K562 (cell line): ENCODE data around the gene CFAP20DC. TPM values are rescaled to one million over a fixed set of nuclear protein-coding genes. Genes with fewer than 3 reads are reported as not detected.

Experiments used
- ATAC-seq: fragments of 200-7000 bp; cut with Tn5 transposase; 3 replicates; pipeline ENCODE4 v1.9.1; 2020; ENCODE audit warnings: moderate library complexity
- BruUV-seq: library from RNA; stranded (reverse); fragments of 400-500 nt; replicated peaks from 2 replicates; lab custom pipeline; 2021; lab: Mats Ljungman, UMichigan
- CTCF ChIA-PET: fragments of 300-600 bp; formaldehyde crosslinking; extraction: SDS; loops from one replicate; lab custom pipeline; 2021; ENCODE audit warnings: low intra/inter-chr PET ratio; lab: Yijun Ruan, JAX
- POLR2A ChIA-PET: fragments of 300-600, 350-650 bp; sonication (Branson Sonifier 250); formaldehyde crosslinking; extraction: SDS; loops from one replicate; lab custom pipeline; 2021; ENCODE audit warnings: antibody characterized with exemption, inconsistent platforms; lab: Yijun Ruan, JAX
- DNase-seq, 4 experiments: peaks; one replicate each; pipeline versions ENCODE4 v3.0.0 to v3.0.0-alpha.2; 2011 to 2018; ENCODE audit warnings: low spot score in 3 of 4, mixed read lengths in 3 of 4; ENCODE audit errors: extremely low read depth in 1 of 4
- FAIRE-seq: peaks from 2 replicates; lab custom pipeline; 2011; peaks lifted over from hg19 to GRCh38; lab: Jason Lieb, UNC
- H2AFZ ChIP-seq: 2 replicates; pipeline ENCODE4 v1.6.0; 2011; ENCODE audit warnings: low read depth, low read length, control low read depth, inconsistent platforms
- H3K27ac ChIP-seq: fragments of 200-600 bp; 3 replicates; pipeline ENCODE4 v1.8.0; 2011; ENCODE audit warnings: low read depth, mild to moderate bottlenecking, control low read depth, inconsistent platforms, low read length, moderate library complexity, mixed read lengths; ENCODE audit errors: extremely low read depth
- H3K27me3 ChIP-seq, 2 experiments: fragments of 300-600 bp in 1 of 2; 2 replicates in 1 of 2; 3 replicates in 1 of 2; pipeline versions ENCODE4 v1.6.0 to v1.8.0; 2011; ENCODE audit warnings: inconsistent platforms in 2 of 2, low read length in 2 of 2, mild to moderate bottlenecking in 1 of 2, mixed read lengths in 1 of 2, moderate library complexity in 1 of 2; ENCODE audit not compliant: control insufficient read depth in 2 of 2, insufficient read depth in 2 of 2
- H3K36me3 ChIP-seq: fragments of 300-600 bp; 3 replicates; pipeline ENCODE4 v1.8.0; 2011; ENCODE audit warnings: mild to moderate bottlenecking, low read length, inconsistent platforms; ENCODE audit not compliant: control insufficient read depth, insufficient read depth
- H3K4me1 ChIP-seq, 2 experiments: fragments of 200-600 bp in 1 of 2; replicated peaks in 1 of 2; 2 replicates in 1 of 2; 3 replicates in 1 of 2; pipeline versions ENCODE4 v1.5.1 to v1.8.0; 2011; ENCODE audit warnings: inconsistent platforms in 2 of 2, low read length in 2 of 2, mild to moderate bottlenecking in 1 of 2, mixed read lengths in 1 of 2, moderate library complexity in 1 of 2; ENCODE audit not compliant: control insufficient read depth in 2 of 2, insufficient read depth in 2 of 2
- H3K4me2 ChIP-seq: 2 replicates; pipeline ENCODE4 v1.6.1; 2011; ENCODE audit warnings: low read length, control low read depth, inconsistent platforms, mixed read lengths; ENCODE audit not compliant: insufficient read depth
- H3K4me3 ChIP-seq: fragments of 200-600 bp; sonication (generic), shearing (Covaris generic); 2 replicates; pipeline ENCODE4 v1.5.1; 2016; ENCODE audit warnings: control low read depth, inconsistent platforms
- H3K79me2 ChIP-seq: fragments of 200-600 bp; 3 replicates; pipeline ENCODE4 v1.8.0; 2011; ENCODE audit warnings: low read length, inconsistent platforms; ENCODE audit not compliant: control insufficient read depth, insufficient read depth
- H3K9ac ChIP-seq, 2 experiments: 2 replicates each; pipeline versions ENCODE4 v1.6.0 to v1.6.1; 2011; ENCODE audit warnings: low read depth in 2 of 2, low read length in 2 of 2, control low read depth in 1 of 2, inconsistent platforms in 1 of 2, mild to moderate bottlenecking in 1 of 2, mixed read lengths in 1 of 2; ENCODE audit not compliant: insufficient read depth in 1 of 2
- H3K9me1 ChIP-seq: one replicate; pipeline ENCODE4 v1.6.0; 2011; ENCODE audit warnings: inconsistent platforms, mild to moderate bottlenecking, low read length, moderate library complexity; ENCODE audit not compliant: control insufficient read depth, insufficient read depth
- H3K9me3 ChIP-seq: replicated peaks from 2 replicates; pipeline ENCODE4 v1.5.1; 2011; ENCODE audit warnings: low read depth, low read length, inconsistent platforms; ENCODE audit not compliant: control insufficient read depth, insufficient read depth
- H4K20me1 ChIP-seq: replicated peaks from 2 replicates; pipeline ENCODE4 v1.6.1; 2011; ENCODE audit warnings: low read length, inconsistent platforms, mixed read lengths; ENCODE audit not compliant: control insufficient read depth, insufficient read depth
- KDM1A ChIP-seq, 2 experiments: fragments of 450-650 bp; IDR thresholded peaks; 2 replicates each; pipeline ENCODE4 v1.6.1; 2016; ENCODE audit warnings: mild to moderate bottlenecking in 2 of 2
- MEIS2 ChIP-seq: fragments of 450-650 bp; IDR thresholded peaks from 2 replicates; pipeline ENCODE4 v1.6.1; 2014; ENCODE audit warnings: mild to moderate bottlenecking; ENCODE audit not compliant: partially characterized antibody
- PBX2 ChIP-seq, 2 experiments: IDR thresholded peaks in 1 of 2; conservative IDR thresholded peaks in 1 of 2; 2 replicates each; pipeline ENCODE4 v1.6.1; 2016; ENCODE audit warnings: low read depth in 2 of 2, mild to moderate bottlenecking in 1 of 2, missing compliant biosample characterization in 1 of 2, missing genetic modification characterization in 1 of 2, moderate library complexity in 1 of 2
- SIN3B ChIP-seq: fragments of 450-650 bp; IDR thresholded peaks from 2 replicates; pipeline ENCODE4 v1.6.1; 2017; ENCODE audit warnings: low read depth, mild to moderate bottlenecking, moderate library complexity
- TFAP4 ChIP-seq: sonication (generic); formaldehyde crosslinking; IDR thresholded peaks from 2 replicates; pipeline ENCODE4 v1.8.0; 2022; ENCODE audit warnings: missing genetic modification reagents, mild to moderate bottlenecking, moderate library complexity, borderline replicate concordance
- VEZF1 ChIP-seq: fragments of 200-800 bp; sonication (Bioruptor generic); IDR thresholded peaks from 2 replicates; pipeline ENCODE4 v1.6.1; 2017; ENCODE audit warnings: missing genetic modification characterization, missing compliant biosample characterization
- ZNF212 ChIP-seq: fragments of 450-650 bp; formaldehyde crosslinking; IDR thresholded peaks from 2 replicates; pipeline ENCODE4 v1.4.0; 2020; ENCODE audit warnings: mild to moderate bottlenecking
- WGBS: fragments of 100-300 bp; shearing (Covaris generic); methylation state at CpG from one replicate; pipeline ENCODE4 v1.1.6; 2016; ENCODE audit warnings: low coverage, mixed read lengths; ENCODE audit not compliant: insufficient coverage; ENCODE audit errors: missing lambda C conversion rate; 5-methylcytosine and 5-hydroxymethylcytosine counted together
- in situ Hi-C: fragments of 300-500 bp; cut with MboI; formaldehyde crosslinking; loops from 4 replicates; pipeline ENCODE4 v1.15.0; 2018; ENCODE audit warnings: inconsistent platforms, mixed read lengths
- intact Hi-C: fragments of 100-400 bp; cut with micrococcal nuclease; formaldehyde crosslinking; loops from 2 replicates; pipeline ENCODE4 v1.14.2; 2022
- polyA plus RNA-seq, 8 experiments: library from polyadenylated mRNA; depleted of rRNA in 4 of 8; stranded (reverse) in 5 of 8; unstranded in 3 of 8; fragments of >200 nt; fragmentation: Nextera tagmentation in 2 of 8; fragmentation: Illumina TruSeq in 1 of 8; extraction: Ambion mirVana in 2 of 8; extraction: Trizol in 1 of 8; gene quantifications; 2 replicates each; pipeline versions ENCODE4 v1.2.1 to v1.2.3, GENCODE V29; 2011 to 2014; ENCODE audit warnings: inconsistent platforms in 1 of 8, missing spikeins in 1 of 8
- total RNA-seq, 7 experiments: library from RNA; depleted of rRNA in 6 of 7; stranded (reverse); fragments of >200 nt in 6 of 7; fragmentation: Illumina TruSeq in 2 of 7; extraction: Trizol in 2 of 7; gene quantifications; 2 replicates each; pipeline versions ENCODE4 v1.2.1 to v1.2.3, GENCODE V29; 2011 to 2021; ENCODE audit warnings: low replicate concordance in 1 of 7

Gene CFAP20DC
- total and polyA plus RNA-seq, 9 of the 15 experiments (the other 6 are each of a cell fraction or from before 2014, with no cell fraction given): 1.6 to 5.9 (median 4.6) TPM

- H3K9me3 ChIP-seq: no peaks in the 10 kb centered on the region
- in situ Hi-C loops: no loop called here
- DNase-seq (no peak), FAIRE-seq (no peak), ATAC-seq (no peak)
- H3K27ac ChIP-seq: no peak overlapping the region
- ChIA-PET POLR2A (no interaction called here), CTCF (no interaction called here)
- no peaks in the 10 kb centered on the region for H4K20me1 ChIP-seq
- no peaks in the 10 kb centered on the region for H3K79me2 ChIP-seq
- intact Hi-C loops: no loop called here
- BruUV-seq: no TSS peak
- H3K4me2 ChIP-seq: no peak overlapping the region
- no peaks in the 10 kb centered on the region for H3K4me1 ChIP-seq
- H3K36me3 ChIP-seq: 0 out of 3 replicates have a peak, but pooled peaks cover 4% of the 10 kb centered on the region
- TF ChIP-seq MEIS2 (peak; percentile 84), VEZF1 (CRISPR knock-in tag) (peak; percentile 15; the same call in 1 of the 2 replicates), PBX2 (CRISPR knock-in tag; IDR thresholded peaks at IDR 0.05; ENCODE audit: low read depth) (no peak), PBX2 (tag; conservative IDR thresholded peaks at IDR 0.05; ENCODE audit: low read depth) (peak; percentile 79), SIN3B (no peak), ZNF212 (CRISPR knock-in tag) (no peak), KDM1A (IDR thresholded peaks at IDR 0.05) (peak in 1 of 2 experiments; percentile 16; a peak in 1 of 4 replicates), TFAP4 (peak; percentile 19; the same call in 1 of the 2 replicates)
- H3K9me1 ChIP-seq: no peaks in the 10 kb centered on the region
- no peak overlapping the region for H3K4me3 ChIP-seq
- H3K9ac ChIP-seq: no peak overlapping the region
- H2AFZ ChIP-seq: no peak overlapping the region
- WGBS: 21% methylated on average over 6 of the region's 6 CpGs
- H3K27me3 ChIP-seq: no peaks in the 10 kb centered on the region
These were observed 248.3 kb downstream of the CFAP20DC start for GRCh38 chr3:58801541-58801940.
